SK-N-MC (cell line): ENCODE measurements around the gene OSBP.

Experiments used
- EZH2 ChIP-seq: fragments of 200-600 bp; sonication (generic); IDR thresholded peaks from one replicate; pipeline ENCODE4 v1.6.1; 2017; ENCODE audit warnings: antibody characterized with exemption
- FOXP2 ChIP-seq: optimal IDR thresholded peaks from 2 replicates; pipeline ENCODE3; 2011; ENCODE audit warnings: mild to moderate bottlenecking, moderate library complexity; ENCODE audit not compliant: insufficient read depth; ENCODE audit errors: extremely low read length, control extremely low read depth
- POLR2AphosphoS5 ChIP-seq: IDR thresholded peaks from 2 replicates; pipeline ENCODE4 v1.6.1; 2012; ENCODE audit warnings: mild to moderate bottlenecking, low read depth, low read length, borderline replicate concordance

GRCh38 chr11:59578369-59578768 lies 37.2 kb downstream of the OSBP start:
- TF ChIP-seq POLR2AphosphoS5, result no peak
- no peak for TF ChIP-seq EZH2
- no peak for TF ChIP-seq FOXP2
